Sigmoid colon (tissue), 4 donors: ENCODE measurements around the gene GPR65.

Experiments
- EP300 ChIP-seq, 4 donors: sonication (generic); formaldehyde crosslinking; IDR thresholded peaks; one replicate each; pipeline ENCODE4 v1.6.1; 2017; ENCODE audit warnings: antibody characterized with exemption in 4 of 4
- POLR2A ChIP-seq, 2 donors: fragments of 450-650 bp; IDR thresholded peaks; one replicate each; pipeline ENCODE4 v1.6.1; 2016; ENCODE audit warnings: antibody characterized with exemption in 2 of 2, mild to moderate bottlenecking in 2 of 2, moderate library complexity in 2 of 2
- TF ChIP-seq, protein P1 (sequence below), 4 experiments: fragments of 450-650 bp in 3 of 4; fragments of 200-600 bp in 1 of 4; IDR thresholded peaks; one replicate each; pipeline ENCODE4 v1.5.1; 2016 to 2019; ENCODE audit warnings: antibody characterized with exemption in 4 of 4, mild to moderate bottlenecking in 3 of 4, moderate library complexity in 2 of 4

DNA sequence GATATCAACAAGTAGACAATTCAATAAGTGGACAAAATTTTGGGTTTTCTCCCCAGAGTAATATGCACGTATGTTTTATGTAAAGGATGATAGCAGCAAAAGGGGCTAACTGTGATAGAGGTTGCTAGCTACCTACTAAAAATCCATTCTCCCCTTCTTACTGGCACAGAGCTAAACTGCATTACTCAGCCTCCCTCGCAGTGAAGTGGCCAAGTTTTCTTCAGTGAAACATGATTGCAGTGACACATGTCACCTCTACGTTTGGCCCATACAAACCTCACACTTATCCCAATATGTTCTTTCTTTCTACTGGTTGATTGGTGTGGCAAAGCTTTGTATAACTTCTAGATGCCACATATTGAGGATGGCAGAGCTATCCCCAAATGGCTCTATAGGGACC lies 34.3 kb downstream of the GPR65 start:
- TF ChIP-seq, protein P1, sequence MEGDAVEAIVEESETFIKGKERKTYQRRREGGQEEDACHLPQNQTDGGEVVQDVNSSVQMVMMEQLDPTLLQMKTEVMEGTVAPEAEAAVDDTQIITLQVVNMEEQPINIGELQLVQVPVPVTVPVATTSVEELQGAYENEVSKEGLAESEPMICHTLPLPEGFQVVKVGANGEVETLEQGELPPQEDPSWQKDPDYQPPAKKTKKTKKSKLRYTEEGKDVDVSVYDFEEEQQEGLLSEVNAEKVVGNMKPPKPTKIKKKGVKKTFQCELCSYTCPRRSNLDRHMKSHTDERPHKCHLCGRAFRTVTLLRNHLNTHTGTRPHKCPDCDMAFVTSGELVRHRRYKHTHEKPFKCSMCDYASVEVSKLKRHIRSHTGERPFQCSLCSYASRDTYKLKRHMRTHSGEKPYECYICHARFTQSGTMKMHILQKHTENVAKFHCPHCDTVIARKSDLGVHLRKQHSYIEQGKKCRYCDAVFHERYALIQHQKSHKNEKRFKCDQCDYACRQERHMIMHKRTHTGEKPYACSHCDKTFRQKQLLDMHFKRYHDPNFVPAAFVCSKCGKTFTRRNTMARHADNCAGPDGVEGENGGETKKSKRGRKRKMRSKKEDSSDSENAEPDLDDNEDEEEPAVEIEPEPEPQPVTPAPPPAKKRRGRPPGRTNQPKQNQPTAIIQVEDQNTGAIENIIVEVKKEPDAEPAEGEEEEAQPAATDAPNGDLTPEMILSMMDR (IDR thresholded peaks at IDR 0.05) = no peak
- no peak for TF ChIP-seq POLR2A (IDR thresholded peaks at IDR 0.05)
- TF ChIP-seq EP300 (IDR thresholded peaks at IDR 0.05) = no peak
